PC-3 (cell line): Measurements from ENCODE around the gene TUBGCP6. TPM values are rescaled to one million over a fixed set of nuclear protein-coding genes. Genes with fewer than 3 reads are reported as not detected.

ENCODE experiments used
- ATAC-seq: fragments of 200-7000 bp; cut with Tn5 transposase; 2 replicates; pipeline ENCODE4 v1.9.1; 2020; ENCODE audit warnings: mild to moderate bottlenecking, moderate library complexity
- BruUV-seq: library from RNA; stranded (reverse); fragments of 400-500 nt; replicated peaks from 2 replicates; lab custom pipeline; 2021; lab: Mats Ljungman, UMichigan
- CTCF ChIA-PET: fragments of 300-600 bp; sonication (Branson Sonifier 250); formaldehyde crosslinking; loops from one replicate; lab custom pipeline; 2022; ENCODE audit warnings: antibody characterized with exemption; lab: Charles Lee
- POLR2A ChIA-PET: fragments of 300-600 bp; sonication (Branson Sonifier 250); formaldehyde crosslinking; loops from one replicate; lab custom pipeline; 2022; ENCODE audit warnings: antibody characterized with exemption; ENCODE audit not compliant: unreplicated experiment; lab: Charles Lee
- DNase-seq: peaks from one replicate; pipeline ENCODE4 v3.0.0-alpha.2; 2015
- H2AFZ ChIP-seq: fragments of 300-600 bp; sonication (generic); 2 replicates; pipeline ENCODE4 v1.6.0; 2016; ENCODE audit warnings: antibody characterized with exemption, low read length
- H3F3A ChIP-seq: fragments of 300-600 bp; sonication (generic); one replicate; pipeline ENCODE4 v1.6.0; 2017; ENCODE audit warnings: antibody characterized with exemption, low read length, control low read depth, mild to moderate bottlenecking; ENCODE audit not compliant: unreplicated experiment
- H3K27ac ChIP-seq: fragments of 300-600 bp; sonication (generic); 2 replicates; pipeline ENCODE4 v1.5.1; 2016; ENCODE audit warnings: mild to moderate bottlenecking, low read length
- H3K27me3 ChIP-seq: fragments of 300-600 bp; sonication (generic); 2 replicates; pipeline ENCODE4 v1.6.1; 2016; ENCODE audit warnings: low read length, mixed read lengths
- H3K36me3 ChIP-seq: fragments of 300-600 bp; sonication (generic); 2 replicates; pipeline ENCODE4 v1.6.1; 2016; ENCODE audit warnings: low read depth, mixed run types, low read length, mixed read lengths
- H3K4me1 ChIP-seq: fragments of 300-600 bp; sonication (generic); 2 replicates; pipeline ENCODE4 v1.5.1; 2016; ENCODE audit warnings: low read length; ENCODE audit not compliant: insufficient read depth
- H3K4me2 ChIP-seq: fragments of 300-600 bp; sonication (generic); 2 replicates; pipeline ENCODE4 v1.6.0; 2016; ENCODE audit warnings: low read length
- H3K4me3 ChIP-seq: fragments of 300-600 bp; sonication (generic); 2 replicates; pipeline ENCODE4 v1.5.1; 2016; ENCODE audit warnings: mild to moderate bottlenecking, low read length, mixed read lengths
- H3K79me2 ChIP-seq: fragments of 300-600 bp; sonication (generic); 2 replicates; pipeline ENCODE4 v1.6.1; 2017; ENCODE audit warnings: low read length, mixed read lengths
- H3K9ac ChIP-seq: fragments of 300-600 bp; sonication (generic); 2 replicates; pipeline ENCODE4 v1.6.0; 2016; ENCODE audit warnings: mild to moderate bottlenecking, low read length
- H3K9me2 ChIP-seq: fragments of 300-600 bp; sonication (generic); replicated peaks from 2 replicates; pipeline ENCODE4 v1.6.1; 2016; ENCODE audit warnings: mixed run types, low read length, mixed read lengths
- H3K9me3 ChIP-seq: fragments of 300-600 bp; sonication (generic); 2 replicates; pipeline ENCODE4 v1.6.1; 2016; ENCODE audit warnings: low read length, mixed read lengths
- H4K20me1 ChIP-seq: fragments of 300-600 bp; sonication (generic); 2 replicates; pipeline ENCODE4 v1.6.1; 2016; ENCODE audit warnings: low read length, mixed read lengths
- CTCF ChIP-seq: fragments of 300-600 bp; sonication (generic); conservative IDR thresholded peaks from 2 replicates; pipeline ENCODE4 v1.5.1; 2017; ENCODE audit warnings: antibody characterized with exemption, low read depth, mild to moderate bottlenecking, low read length
- EZH2 ChIP-seq: fragments of 300-600 bp; sonication (generic); IDR thresholded peaks from one replicate; pipeline ENCODE4 v1.6.1; 2017; ENCODE audit warnings: antibody characterized with exemption, mild to moderate bottlenecking, low read length; ENCODE audit not compliant: unreplicated experiment
- EZH2phosphoT487 ChIP-seq: fragments of 300-600 bp; sonication (generic); IDR thresholded peaks from 2 replicates; pipeline ENCODE4 v1.6.1; 2018; ENCODE audit warnings: mild to moderate bottlenecking, antibody characterized with exemption, low read length, borderline replicate concordance
- intact Hi-C: fragments of 100-400 bp; cut with micrococcal nuclease; formaldehyde crosslinking; loops from 2 replicates; pipeline ENCODE4 v1.9.0; 2023
- total RNA-seq: library from RNA; depleted of rRNA; stranded (reverse); fragments of >200 nt; gene quantifications from 2 replicates; pipeline ENCODE4 v1.2.3, GENCODE V29; 2014

TUBGCP6 gene
- total RNA-seq, 1 experiment from 2014 or later = 32.1 TPM

GRCh38 chr22:50257451-50258360, 12.9 kb upstream of the TUBGCP6 start:
- no peak overlapping the region for H3K9ac ChIP-seq
- H3K9me3 ChIP-seq = no peaks in the 10 kb centered on the region
- ATAC-seq (no peak), DNase-seq (no peak)
- TF ChIP-seq EZH2 (no peak), EZH2phosphoT487 (no peak), CTCF (no peak)
- ChIA-PET POLR2A (no interaction called here), CTCF (no interaction called here)
- no peaks in the 10 kb centered on the region for H3K27me3 ChIP-seq
- H2AFZ ChIP-seq = no peak overlapping the region
- H4K20me1 ChIP-seq = no peaks in the 10 kb centered on the region
- peaks cover 10% of the 10 kb centered on the region for H3K79me2 ChIP-seq
- no peaks in the 10 kb centered on the region for H3K36me3 ChIP-seq
- H3F3A ChIP-seq = no peaks in the 10 kb centered on the region
- no peak overlapping the region for H3K4me3 ChIP-seq
- H3K27ac ChIP-seq = no peak overlapping the region
- no peaks in the 10 kb centered on the region for H3K9me2 ChIP-seq
- intact Hi-C loops = no loop called here
- peaks cover 7% of the 10 kb centered on the region for H3K4me1 ChIP-seq
- H3K4me2 ChIP-seq = no peak overlapping the region
- no TSS peak for BruUV-seq

- H3K27me3 ChIP-seq = no peaks in the 10 kb centered on the region
- no peak for TF ChIP-seq EZH2phosphoT487
- TF ChIP-seq EZH2 = no peak
- TF ChIP-seq CTCF = no peak
- CTCF ChIA-PET = no interaction called here
- H2AFZ ChIP-seq = no peak overlapping the region
- no peaks in the 10 kb centered on the region for H3K9me2 ChIP-seq
- H3K4me2 ChIP-seq = no peak overlapping the region
- H3K4me3 ChIP-seq = no peak overlapping the region
- no peaks in the 10 kb centered on the region for H3K36me3 ChIP-seq
- peaks cover 10% of the 10 kb centered on the region for H3K79me2 ChIP-seq
- no peak overlapping the region for H3K9ac ChIP-seq
- DNase-seq (no peak), ATAC-seq (no peak)
- no peaks in the 10 kb centered on the region for H3K9me3 ChIP-seq
- H3K4me1 ChIP-seq = peaks cover under 1% of the 10 kb centered on the region; the same call in 1 of the 2 replicates
- H4K20me1 ChIP-seq = no peaks in the 10 kb centered on the region
- intact Hi-C loops = no loop called here
- no peak overlapping the region for H3K27ac ChIP-seq
- BruUV-seq = no TSS peak
- H3F3A ChIP-seq = no peaks in the 10 kb centered on the region
- POLR2A ChIA-PET = no interaction called here
These were observed 12.2 kb upstream of the TUBGCP6 start for GRCh38 chr22:50257041-50257440.

GRCh38 chr22:50256258-50256862, 11.5 kb upstream of the TUBGCP6 start:
- no peak overlapping the region for H3K4me2 ChIP-seq
- DNase-seq = no peak
- no peaks in the 10 kb centered on the region for H4K20me1 ChIP-seq
- no TSS peak for BruUV-seq
- intact Hi-C loops = no loop called here
- H3K36me3 ChIP-seq = no peaks in the 10 kb centered on the region
- TF ChIP-seq EZH2phosphoT487 (no peak), EZH2 (no peak), CTCF (no peak)
- no peaks in the 10 kb centered on the region for H3K9me2 ChIP-seq
- no peak overlapping the region for H2AFZ ChIP-seq
- no peak overlapping the region for H3K4me3 ChIP-seq
- H3K79me2 ChIP-seq = peaks cover 10% of the 10 kb centered on the region
- no peak for ATAC-seq
- no peaks in the 10 kb centered on the region for H3K9me3 ChIP-seq
- no peak overlapping the region for H3K9ac ChIP-seq
- ChIA-PET POLR2A (no interaction called here), CTCF (no interaction called here)
- no peaks in the 10 kb centered on the region for H3F3A ChIP-seq
- H3K27me3 ChIP-seq = no peaks in the 10 kb centered on the region
- no peak overlapping the region for H3K27ac ChIP-seq
- H3K4me1 ChIP-seq = no peaks in the 10 kb centered on the region
